ENCODE measurements around the gene VTN.

DNA sequence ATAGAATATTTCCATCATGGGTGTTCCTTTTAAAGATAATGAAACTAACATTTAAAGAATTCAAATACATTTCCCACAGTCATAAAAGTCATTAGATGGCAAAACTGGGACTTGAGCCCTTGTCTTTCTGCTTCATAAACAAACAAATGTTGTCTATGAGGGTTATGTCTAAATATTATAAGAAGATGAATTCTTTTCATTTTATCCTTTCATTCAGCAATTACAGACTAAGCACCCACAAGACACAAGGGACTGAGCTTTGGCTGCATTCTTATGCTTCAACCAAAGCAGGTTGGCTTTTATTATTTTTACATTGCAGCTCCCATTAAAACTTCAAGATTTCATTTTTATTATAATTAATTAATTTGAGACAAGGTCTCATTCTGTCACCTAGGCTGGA, 16.3 kb upstream of the VTN start:
- TF ChIP-seq, protein P1, sequence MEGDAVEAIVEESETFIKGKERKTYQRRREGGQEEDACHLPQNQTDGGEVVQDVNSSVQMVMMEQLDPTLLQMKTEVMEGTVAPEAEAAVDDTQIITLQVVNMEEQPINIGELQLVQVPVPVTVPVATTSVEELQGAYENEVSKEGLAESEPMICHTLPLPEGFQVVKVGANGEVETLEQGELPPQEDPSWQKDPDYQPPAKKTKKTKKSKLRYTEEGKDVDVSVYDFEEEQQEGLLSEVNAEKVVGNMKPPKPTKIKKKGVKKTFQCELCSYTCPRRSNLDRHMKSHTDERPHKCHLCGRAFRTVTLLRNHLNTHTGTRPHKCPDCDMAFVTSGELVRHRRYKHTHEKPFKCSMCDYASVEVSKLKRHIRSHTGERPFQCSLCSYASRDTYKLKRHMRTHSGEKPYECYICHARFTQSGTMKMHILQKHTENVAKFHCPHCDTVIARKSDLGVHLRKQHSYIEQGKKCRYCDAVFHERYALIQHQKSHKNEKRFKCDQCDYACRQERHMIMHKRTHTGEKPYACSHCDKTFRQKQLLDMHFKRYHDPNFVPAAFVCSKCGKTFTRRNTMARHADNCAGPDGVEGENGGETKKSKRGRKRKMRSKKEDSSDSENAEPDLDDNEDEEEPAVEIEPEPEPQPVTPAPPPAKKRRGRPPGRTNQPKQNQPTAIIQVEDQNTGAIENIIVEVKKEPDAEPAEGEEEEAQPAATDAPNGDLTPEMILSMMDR (conservative IDR thresholded peaks at IDR 0.05 in 1 of 2, IDR thresholded peaks at IDR 0.05 in 1 of 2; ENCODE audit: low read depth in 1 of 2, low read length in 2 of 2), result no peak
- no peak for TF ChIP-seq EZH2 (IDR thresholded peaks at IDR 0.05; ENCODE audit: low read length, missing control alignments)

Measured in fibroblast of lung (primary cell).